ENCODE data around the gene ACAN. TPM values are rescaled to one million over a fixed set of nuclear protein-coding genes. Genes with fewer than 3 reads are reported as not detected.

ACAN gene
- total RNA-seq, 2 experiments from 2014 or later: not detected

- Mint-ChIP-seq H3K27me3 (peaks cover 3% of the 10 kb centered on the region), H3K36me3 (ENCODE audit: low read depth) (no peaks in the 10 kb centered on the region), H3K4me1 (ENCODE audit: low read depth) (no peaks in the 10 kb centered on the region), H3K4me3 (no peak overlapping the region), H3K9me3 (no peaks in the 10 kb centered on the region), H3K27ac (no peak overlapping the region)
- ChIA-PET CTCF (no interaction called here), POLR2A (no interaction called here)
- TF ChIP-seq CTCF (IDR thresholded peaks at IDR 0.05): no peak
- DNase-seq (no peak), ATAC-seq (no peak)
- intact Hi-C loops (cut with micrococcal nuclease): no loop called here
Observed at GRCh38 chr15:88782465-88782864, 20.8 kb upstream of the ACAN start.

- ChIA-PET CTCF (interaction anchor here (1.3 kb wide), 1 partner anchor 12 kb away, joined by 3 read pairs; no protein-coding TSS in a partner anchor), POLR2A (no interaction called here)
- Mint-ChIP-seq H3K4me1 (ENCODE audit: low read depth) (no peaks in the 10 kb centered on the region), H3K9me3 (no peaks in the 10 kb centered on the region), H3K27ac (no peak overlapping the region), H3K27me3 (no peaks in the 10 kb centered on the region), H3K36me3 (ENCODE audit: low read depth) (no peaks in the 10 kb centered on the region), H3K4me3 (no peak overlapping the region)
- DNase-seq (no peak), ATAC-seq (no peak)
- TF ChIP-seq CTCF (IDR thresholded peaks at IDR 0.05): no peak
- intact Hi-C loops (cut with micrococcal nuclease): no loop called here
Observed at GRCh38 chr15:88785217-88785616, 18.0 kb upstream of the ACAN start.

- DNase-seq (no peak), ATAC-seq (no peak)
- CTCF ChIA-PET: no interaction called here
- peaks cover 11% of the 10 kb centered on the region for H3K27me3 Mint-ChIP-seq
- H3K9me3 Mint-ChIP-seq: no peaks in the 10 kb centered on the region
- POLR2A ChIA-PET: no interaction called here
- no peak for TF ChIP-seq CTCF (IDR thresholded peaks at IDR 0.05)
- no peak overlapping the region for H3K4me3 Mint-ChIP-seq
- H3K36me3 Mint-ChIP-seq (ENCODE audit: low read depth): no peaks in the 10 kb centered on the region
- intact Hi-C loops (cut with micrococcal nuclease): no loop called here
- H3K27ac Mint-ChIP-seq: no peak overlapping the region
- no peaks in the 10 kb centered on the region for H3K4me1 Mint-ChIP-seq (ENCODE audit: low read depth)
Observed at GRCh38 chr15:88788036-88788435, 15.2 kb upstream of the ACAN start.

GRCh38 chr15:88788816-88789215 is 14.4 kb upstream of the ACAN start:
- intact Hi-C loops (cut with micrococcal nuclease): no loop called here
- no peak overlapping the region for H3K4me3 Mint-ChIP-seq
- H3K9me3 Mint-ChIP-seq: no peaks in the 10 kb centered on the region
- H3K27ac Mint-ChIP-seq: no peak overlapping the region
- DNase-seq (no peak), ATAC-seq (no peak)
- H3K36me3 Mint-ChIP-seq (ENCODE audit: low read depth): no peaks in the 10 kb centered on the region
- H3K27me3 Mint-ChIP-seq: peaks cover 15% of the 10 kb centered on the region
- ChIA-PET CTCF (no interaction called here), POLR2A (no interaction called here)
- H3K4me1 Mint-ChIP-seq (ENCODE audit: low read depth): no peaks in the 10 kb centered on the region
- TF ChIP-seq CTCF (IDR thresholded peaks at IDR 0.05): no peak

- POLR2A ChIA-PET: no interaction called here
- no peak overlapping the region for H3K27ac Mint-ChIP-seq
Observed at GRCh38 chr15:88790486-88790885, 12.8 kb upstream of the ACAN start.

More at GRCh38 chr15:88790486-88790885, 12.8 kb upstream of the ACAN start:
- CTCF ChIA-PET: interaction anchor here (1.7 kb wide), 1 partner anchor 10 kb away, joined by 4 read pairs; no protein-coding TSS in a partner anchor
- intact Hi-C loops (cut with micrococcal nuclease): no loop called here
- no peak overlapping the region for H3K4me3 Mint-ChIP-seq
- no peak for TF ChIP-seq CTCF (IDR thresholded peaks at IDR 0.05)
- no peak for DNase-seq
- no peaks in the 10 kb centered on the region for H3K4me1 Mint-ChIP-seq (ENCODE audit: low read depth)
- H3K9me3 Mint-ChIP-seq: no peaks in the 10 kb centered on the region
- peaks cover 23% of the 10 kb centered on the region for H3K27me3 Mint-ChIP-seq
- ATAC-seq: no peak
- no peaks in the 10 kb centered on the region for H3K36me3 Mint-ChIP-seq (ENCODE audit: low read depth)

All from activated CD8-positive, alpha-beta T cell treated with anti-CD3 and anti-CD28 coated beads for 36 hours (primary cell).